ENCODE results near the gene LARGE2. TPM values are rescaled to one million over a fixed set of nuclear protein-coding genes. Genes with fewer than 3 reads are reported as not detected.

The LARGE2 gene
- total RNA-seq, 2 experiments from 2014 or later = 0.60 to 1.3 TPM

GRCh38 chr11:45929486-45930030 lies 7.1 kb downstream of the LARGE2 start:
- POLR2A ChIA-PET = interaction anchor here (0.6 to 3.1 kb wide), 5 partner anchors 10 to 66 kb away, joined by 3 to 33 read pairs (median 6); partner anchors contain the start of gene PEX16
- no TSS peak for BruUV-seq (replicated peaks)
- Histone ChIP-seq H4K20me1 (ENCODE audit: insufficient read depth, low read length) (no peaks in the 10 kb centered on the region), H3K4me3 (ENCODE audit: low read depth, low read length, poor library complexity, severe bottlenecking) (peak overlapping the region; percentile 72), H3K9me3 (ENCODE audit: low read length) (no peaks in the 10 kb centered on the region), H3K79me2 (ENCODE audit: insufficient read depth, low read depth, low read length) (peaks cover 19% of the 10 kb centered on the region), H3K9me2 (ENCODE audit: insufficient read depth, low read length) (no peaks in the 10 kb centered on the region), H3K27ac (ENCODE audit: low read depth, low read length, poor library complexity, severe bottlenecking) (peak overlapping the region; percentile 95), H3K4me2 (ENCODE audit: low read length) (peak overlapping the region; percentile 86), H3K4me1 (ENCODE audit: insufficient read depth, low read length, poor library complexity, severe bottlenecking) (peaks cover 57% of the 10 kb centered on the region), H3K36me3 (ENCODE audit: insufficient read depth, low read length) (peaks cover 12% of the 10 kb centered on the region; the same call in 1 of the 2 replicates), H2AFZ (ENCODE audit: low read length) (no peak overlapping the region)
- no peak for DNase-seq (ENCODE audit: low spot score)
- TF ChIP-seq CTCF (conservative IDR thresholded peaks at IDR 0.05; ENCODE audit: low read length) (no peak), EZH2phosphoT487 (IDR thresholded peaks at IDR 0.05; ENCODE audit: borderline replicate concordance, low read depth, low read length) (no peak)
- intact Hi-C loops (cut with micrococcal nuclease; ENCODE audit: unreplicated experiment) = loop anchor here (1.0 to 2.0 kb wide), 3 partner anchors 11 to 191 kb away; partner anchors contain the start of gene PHF21A
- CTCF ChIA-PET (ENCODE audit: unreplicated experiment) = interaction anchor here (1.7 kb wide), 1 partner anchor 11 kb away, joined by 7 read pairs; no protein-coding TSS in a partner anchor

GRCh38 chr11:45930031-45930794 lies 7.8 kb downstream of the LARGE2 start:
- CTCF ChIA-PET (ENCODE audit: unreplicated experiment) = interaction anchor here (0.6 to 1.7 kb wide), 4 partner anchors 12 to 420 kb away, joined by 3 to 10 read pairs (median 7); no protein-coding TSS in a partner anchor
- no peak overlapping the region for H2AFZ ChIP-seq (ENCODE audit: low read length)
- H3K4me3 ChIP-seq (ENCODE audit: low read depth, low read length, poor library complexity, severe bottlenecking) = peak overlapping the region; percentile 72

More at GRCh38 chr11:45930031-45930794, 7.8 kb downstream of the LARGE2 start:
- no peak for TF ChIP-seq EZH2phosphoT487 (IDR thresholded peaks at IDR 0.05; ENCODE audit: borderline replicate concordance, low read depth, low read length)
- TF ChIP-seq CTCF (conservative IDR thresholded peaks at IDR 0.05; ENCODE audit: low read length) = no peak
- intact Hi-C loops (cut with micrococcal nuclease; ENCODE audit: unreplicated experiment) = loop anchor here (1.0 to 2.0 kb wide), 3 partner anchors 12 to 191 kb away; partner anchors contain the start of gene PHF21A
- peak overlapping the region; percentile 86 for H3K4me2 ChIP-seq (ENCODE audit: low read length)
- H3K36me3 ChIP-seq (ENCODE audit: insufficient read depth, low read length) = peaks cover 18% of the 10 kb centered on the region
- BruUV-seq (replicated peaks) = no TSS peak
- H3K9me2 ChIP-seq (ENCODE audit: insufficient read depth, low read length) = no peaks in the 10 kb centered on the region
- POLR2A ChIA-PET = interaction anchor here (0.5 to 3.1 kb wide), 6 partner anchors 9 to 76 kb away, joined by 3 to 33 read pairs (median 4); partner anchors contain the start of gene PEX16
- peaks cover 63% of the 10 kb centered on the region for H3K4me1 ChIP-seq (ENCODE audit: insufficient read depth, low read length, poor library complexity, severe bottlenecking)
- no peaks in the 10 kb centered on the region for H4K20me1 ChIP-seq (ENCODE audit: insufficient read depth, low read length)
- peak; percentile 96 for DNase-seq (ENCODE audit: low spot score)
- peaks cover 19% of the 10 kb centered on the region for H3K79me2 ChIP-seq (ENCODE audit: insufficient read depth, low read depth, low read length)
- H3K9me3 ChIP-seq (ENCODE audit: low read length) = no peaks in the 10 kb centered on the region
- H3K27ac ChIP-seq (ENCODE audit: low read depth, low read length, poor library complexity, severe bottlenecking) = peak overlapping the region; percentile 95

All from OCI-LY7 (cell line).